Fibroblast of skin of left biceps (primary cell): ENCODE measurements around the gene SLC25A12.
"Not testable (repeated sequence)": the region's sequence is repeated elsewhere in the genome, so short reads cannot be mapped to it uniquely, and the experiment has no call there.

Experiments
- DNase-seq, 2 experiments: peaks; one replicate each; pipeline ENCODE4 v3.0.0-alpha.2; 2013; ENCODE audit warnings: low read depth in 2 of 2

The SLC25A12 gene

DNA sequence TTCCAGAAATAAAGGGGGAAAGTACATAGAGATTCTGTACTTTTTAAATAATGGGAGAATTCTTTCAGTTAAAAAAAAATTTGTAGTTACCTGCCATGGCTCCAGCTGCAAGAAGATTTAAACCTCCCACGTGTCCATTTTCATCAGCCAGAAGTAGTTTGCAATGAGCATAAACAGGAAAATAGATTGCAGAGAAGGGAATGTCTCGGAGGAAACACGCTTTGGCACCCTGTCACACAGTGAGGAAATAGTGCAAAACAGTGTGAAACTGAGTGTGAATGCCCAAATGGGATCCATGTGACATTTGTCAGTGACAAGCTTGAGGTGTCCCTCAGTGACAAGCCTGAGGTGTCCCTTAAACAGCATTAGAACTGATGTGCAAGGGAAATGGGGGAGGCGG is 102.7 kb downstream of the SLC25A12 start:
- no peak for DNase-seq

DNA sequence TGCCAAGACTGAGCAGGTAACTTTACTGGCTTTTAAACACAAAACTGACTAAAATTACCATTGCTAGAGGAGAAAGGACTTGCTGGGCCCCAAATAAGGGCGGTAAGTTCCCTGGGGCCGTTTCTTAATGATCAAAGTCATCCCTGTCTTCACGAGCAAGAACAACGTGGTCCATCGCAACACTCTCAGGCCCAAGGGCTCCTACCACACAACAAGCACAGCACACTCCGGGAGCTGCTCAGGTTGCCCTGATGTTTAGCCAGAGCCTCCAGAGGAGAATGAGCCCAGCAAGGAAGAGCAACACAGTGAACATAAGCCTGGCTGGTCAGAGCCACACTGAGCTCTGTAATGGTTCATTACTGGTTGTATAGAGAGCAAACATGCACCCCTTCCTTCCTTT is 104.1 kb downstream of the SLC25A12 start:
- no peak for DNase-seq

DNA sequence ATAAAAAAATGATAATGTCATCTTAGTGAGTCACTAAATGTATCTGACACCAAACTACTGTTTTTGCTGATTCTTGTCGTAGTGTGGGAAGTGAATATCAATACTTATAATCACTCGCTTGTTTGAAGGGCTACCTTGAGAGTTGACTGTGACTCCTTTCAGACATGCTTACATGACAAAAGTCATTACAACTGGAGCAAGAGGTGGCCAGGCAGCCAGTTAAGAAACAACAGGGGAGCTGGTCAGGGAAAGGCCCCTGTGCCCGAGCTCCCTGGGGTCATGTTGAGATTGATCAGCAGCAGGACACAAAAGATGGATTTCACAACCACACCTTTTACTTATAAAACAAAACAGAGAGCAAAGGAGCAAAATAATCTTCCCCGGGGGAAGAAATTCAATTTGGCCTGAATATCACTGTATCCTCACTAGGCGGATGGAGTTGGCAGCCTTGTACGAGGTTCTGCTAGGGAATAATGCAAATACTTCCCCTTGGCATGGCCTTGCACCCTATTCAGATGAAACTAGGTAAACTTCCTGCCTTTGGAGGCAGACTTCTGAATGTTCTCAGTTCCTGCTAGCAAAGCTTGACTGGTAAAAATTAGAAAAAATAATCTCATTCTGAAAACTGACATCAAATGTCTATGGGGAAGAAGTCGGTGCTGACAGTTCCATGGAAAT is 105.6 kb downstream of the SLC25A12 start:
- no peak for DNase-seq

DNA sequence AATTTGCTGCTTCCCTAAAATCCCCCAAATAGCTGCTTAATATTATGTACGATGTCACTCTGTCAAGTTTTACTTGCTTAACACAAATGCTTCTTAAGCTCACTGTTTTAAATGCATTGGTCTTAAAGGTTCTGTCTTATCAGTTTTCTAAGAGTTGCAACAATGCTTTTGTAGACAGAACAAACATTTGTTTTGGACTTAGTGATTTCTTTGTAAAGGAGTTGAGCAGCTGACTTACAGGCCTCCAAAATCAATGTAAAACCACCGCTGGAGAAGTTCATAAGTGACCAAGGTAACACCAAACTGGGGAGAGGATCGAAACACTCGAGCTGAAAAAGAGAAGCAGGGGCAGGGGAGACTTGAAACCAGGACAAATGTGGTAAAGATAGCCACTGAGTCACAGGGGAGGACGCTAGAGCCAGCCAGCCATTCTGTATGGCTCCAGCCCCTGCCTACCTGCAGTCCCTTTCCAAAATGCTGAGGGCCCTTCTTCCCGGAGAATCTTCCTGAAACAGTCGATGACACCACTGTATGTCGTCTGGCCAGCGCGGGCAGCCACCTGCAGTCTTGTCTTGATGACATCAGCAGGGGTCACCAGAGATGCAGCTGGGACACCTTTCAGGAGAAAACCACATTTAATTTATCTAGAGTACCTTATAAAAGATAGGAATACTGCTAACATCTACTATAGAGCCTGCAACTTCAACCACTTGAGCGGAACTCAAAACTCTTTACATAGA is 106.5 kb downstream of the SLC25A12 start:
- DNase-seq: no peak

DNA sequence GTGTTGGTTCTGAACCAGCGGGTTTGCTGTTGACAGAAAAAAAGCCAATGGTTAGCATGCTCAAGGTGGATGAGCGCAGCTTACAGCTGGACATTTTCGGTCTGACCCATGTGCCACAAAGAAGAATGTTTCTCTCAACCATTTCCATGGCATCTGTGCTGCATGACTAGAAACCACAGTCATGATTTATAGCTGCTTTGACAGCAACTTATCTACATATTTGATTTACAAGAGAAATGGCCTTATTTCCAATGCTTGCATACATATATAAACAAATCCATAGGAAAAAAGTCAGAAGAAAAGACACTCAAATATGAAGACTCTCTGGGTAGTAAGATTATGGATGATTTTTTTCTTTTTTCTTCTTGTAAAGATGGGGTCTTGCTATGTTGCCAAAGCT is 108.6 kb downstream of the SLC25A12 start:
- DNase-seq: no peak

DNA sequence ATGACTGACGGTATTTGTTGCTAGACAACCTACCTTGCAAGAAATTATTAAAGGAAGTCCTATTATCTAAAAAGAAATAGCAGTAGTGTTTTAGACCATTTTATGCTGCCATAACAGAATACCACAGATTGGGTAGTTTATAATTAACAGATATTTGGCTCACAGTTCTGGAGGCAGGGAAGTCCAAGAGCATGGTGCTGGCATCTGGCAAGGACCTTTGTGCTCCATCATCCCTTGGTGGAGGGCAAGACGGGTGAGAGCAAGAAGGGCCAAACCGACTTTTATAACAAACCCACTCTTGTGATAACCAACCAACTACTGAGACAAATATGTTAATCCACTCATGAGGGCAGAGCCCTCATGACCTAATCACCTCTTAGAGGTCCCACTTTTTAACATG is 115.5 kb downstream of the SLC25A12 start:
- no peak for DNase-seq

DNA sequence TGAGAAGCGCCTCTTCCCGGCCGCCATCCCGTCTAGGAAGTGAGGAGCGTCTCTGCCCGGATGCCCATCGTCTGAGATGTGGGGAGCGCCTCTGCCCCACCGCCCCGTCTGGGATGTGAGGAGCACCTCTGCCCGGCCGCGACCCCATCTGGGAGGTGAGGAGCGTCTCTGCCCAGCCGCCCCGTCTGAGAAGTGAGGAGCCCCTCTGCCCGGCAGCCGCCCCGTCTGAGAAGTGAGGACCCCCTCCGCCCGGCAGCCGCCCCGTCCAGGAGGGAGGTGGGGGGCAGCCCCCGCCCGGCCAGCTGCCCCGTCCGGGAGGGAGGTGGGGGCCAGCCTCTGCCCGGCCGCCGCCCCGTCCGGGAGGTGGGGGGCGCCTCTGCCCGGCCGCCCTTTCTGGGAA is 119.5 kb downstream of the SLC25A12 start:
- DNase-seq: not testable (repeated sequence)

DNA sequence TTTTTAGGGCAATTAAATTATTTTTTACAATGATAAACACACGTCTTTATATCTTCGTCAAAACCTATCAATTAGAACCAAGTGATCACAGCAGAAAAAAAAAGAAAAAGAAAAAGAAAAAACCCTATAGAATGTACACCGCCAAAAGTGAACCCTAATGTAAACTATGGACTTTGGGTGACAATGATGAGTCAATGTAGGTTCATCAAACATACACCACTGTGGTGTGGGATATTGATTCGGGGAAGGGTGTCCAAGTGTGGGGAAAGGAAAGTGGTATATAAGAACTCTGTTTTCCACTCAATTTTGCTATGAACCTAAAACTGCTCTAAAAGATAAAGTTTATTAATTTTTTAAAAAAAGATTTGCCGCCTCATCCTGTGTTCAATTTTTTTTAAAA is 121.7 kb downstream of the SLC25A12 start:
- no peak for DNase-seq

DNA sequence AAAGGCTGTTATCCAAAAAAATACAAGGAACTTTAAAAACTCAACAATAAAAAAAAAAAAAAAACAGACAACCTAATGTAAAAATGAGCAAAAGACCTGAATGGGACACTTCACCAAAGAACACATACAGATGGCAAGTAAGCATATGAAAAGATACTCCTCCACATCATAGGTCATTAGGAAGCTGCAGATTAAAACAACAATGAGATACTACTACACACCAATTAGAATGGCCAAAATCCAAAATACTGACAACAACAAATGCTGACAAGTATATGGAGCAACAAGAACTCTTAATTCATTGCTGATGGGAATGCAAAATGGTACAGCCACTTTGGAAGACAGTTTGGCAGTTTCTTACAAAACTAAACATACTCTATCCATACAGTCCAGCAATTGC is 122.6 kb downstream of the SLC25A12 start:
- no peak for DNase-seq

DNA sequence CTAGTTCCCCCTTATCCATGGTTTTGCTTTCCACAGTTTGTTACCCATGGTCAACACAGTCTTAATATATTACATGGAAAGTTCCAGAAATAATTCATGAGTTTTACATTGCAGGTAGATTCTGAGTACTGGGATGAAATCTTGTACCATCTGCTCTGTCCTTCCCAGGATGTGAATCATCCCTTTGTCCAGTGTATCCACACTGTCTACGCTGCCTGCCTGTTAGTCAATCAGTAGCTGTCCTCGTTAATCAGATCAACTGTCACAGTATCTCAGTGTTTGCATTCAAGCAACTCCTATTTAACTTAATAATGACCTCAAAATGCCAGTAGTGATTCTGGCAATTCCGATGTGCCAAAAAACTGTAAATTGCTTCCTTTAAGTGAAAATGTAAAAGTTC is 130.4 kb downstream of the SLC25A12 start:
- DNase-seq: no peak

DNA sequence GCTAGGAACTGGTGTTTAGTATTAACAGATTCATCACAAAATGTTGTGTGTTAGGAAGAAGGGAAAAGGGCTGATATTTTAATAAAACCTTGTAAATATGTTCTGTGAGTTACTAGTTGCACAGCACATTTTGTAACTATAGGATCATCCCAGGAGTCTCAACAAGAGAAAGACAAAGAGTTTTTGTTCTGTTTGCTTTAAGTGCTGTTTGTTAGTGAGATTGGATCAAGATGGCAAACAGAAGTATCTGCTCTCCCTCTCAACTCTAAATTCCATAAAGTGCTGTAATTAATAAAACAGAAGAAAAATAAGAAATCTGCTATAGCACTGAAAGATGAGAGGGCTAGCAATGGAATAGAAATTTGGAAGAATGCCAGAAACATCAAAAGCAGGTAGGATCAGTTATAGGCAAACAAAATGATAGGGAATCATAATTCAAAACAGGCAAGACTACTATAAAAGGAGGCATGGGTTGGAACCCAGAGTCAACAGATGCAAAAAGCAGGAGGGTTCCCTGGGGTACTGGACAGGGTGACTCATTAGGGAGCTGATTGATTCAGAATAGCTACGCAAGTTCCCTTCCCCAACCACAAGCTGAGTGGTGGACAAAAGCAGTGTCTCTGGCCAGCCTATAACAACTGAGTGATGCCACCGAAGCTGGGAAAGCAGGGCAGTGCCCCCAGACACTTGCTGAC is 131.0 kb downstream of the SLC25A12 start:
- DNase-seq: peak in 1 of 2 experiments; percentile 12

DNA sequence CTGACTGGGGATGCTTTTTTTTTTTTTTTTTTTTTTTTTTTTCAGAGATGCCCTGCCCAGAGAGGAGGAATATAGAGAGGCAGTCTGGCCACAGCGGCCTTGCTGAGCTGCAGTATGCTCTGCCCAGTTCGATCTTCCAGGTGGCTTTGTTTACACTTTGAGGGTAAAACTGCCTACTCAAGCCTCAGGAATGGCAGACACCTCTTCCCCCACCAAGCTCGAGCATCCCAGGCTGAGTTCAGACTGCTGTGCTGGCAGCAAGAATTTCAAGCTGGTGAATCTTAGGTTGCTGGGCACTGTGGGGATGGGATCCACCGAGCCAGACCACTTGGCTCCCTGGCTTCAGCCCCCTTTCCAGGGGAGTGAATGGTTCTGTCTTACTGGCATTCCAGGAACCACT is 132.9 kb downstream of the SLC25A12 start:
- not testable (repeated sequence) for DNase-seq

DNA sequence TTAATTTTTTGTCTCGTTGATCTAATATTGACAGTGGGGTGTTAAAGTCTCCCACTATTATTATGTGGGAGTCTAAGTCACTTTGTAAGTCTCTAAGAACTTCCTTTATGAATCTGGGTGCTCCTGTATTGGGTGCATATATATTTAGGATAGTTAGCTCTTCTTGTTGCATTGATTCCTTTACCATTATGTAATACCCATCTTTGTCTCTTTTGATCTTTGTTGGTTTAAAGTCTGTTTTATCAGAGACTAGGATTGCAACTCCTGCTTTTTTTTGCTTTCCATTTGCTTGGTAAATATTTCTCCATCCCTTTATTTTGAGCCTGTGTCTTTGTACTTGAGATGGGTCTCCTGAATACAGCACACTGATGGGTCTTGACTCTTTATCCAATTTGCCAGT is 135.3 kb downstream of the SLC25A12 start:
- DNase-seq: not testable (repeated sequence)

DNA sequence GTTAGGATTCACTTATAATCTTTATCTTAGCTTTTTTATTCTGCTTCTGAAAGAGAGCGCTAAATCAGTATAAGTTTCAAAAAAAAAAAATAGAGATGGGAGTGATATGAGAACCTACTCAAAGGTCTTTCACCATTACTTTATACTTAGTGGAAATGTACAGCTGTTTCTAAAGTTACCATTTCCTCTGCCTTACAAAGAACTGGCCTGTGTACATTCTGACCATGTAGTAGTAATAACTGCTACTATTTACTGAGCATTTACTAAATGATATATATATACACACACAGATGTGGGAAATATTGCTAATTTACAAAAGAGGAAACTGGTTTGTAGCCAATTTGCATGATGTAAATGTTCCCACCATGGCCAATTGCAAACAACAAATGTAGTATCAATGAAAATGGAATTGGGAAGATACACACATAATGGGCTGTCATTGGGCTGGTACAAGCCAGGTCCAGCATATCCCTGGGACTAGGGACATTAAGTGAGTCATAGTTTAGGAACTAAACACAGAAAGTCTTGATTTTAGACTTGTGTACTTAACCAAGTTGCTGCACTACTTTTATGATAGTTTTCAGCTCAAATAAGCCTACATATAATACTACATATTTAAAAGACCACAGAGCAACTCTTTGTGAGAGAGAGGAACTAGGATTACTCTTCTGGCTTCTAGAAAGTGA is 139.6 kb downstream of the SLC25A12 start:
- DNase-seq: no peak

DNA sequence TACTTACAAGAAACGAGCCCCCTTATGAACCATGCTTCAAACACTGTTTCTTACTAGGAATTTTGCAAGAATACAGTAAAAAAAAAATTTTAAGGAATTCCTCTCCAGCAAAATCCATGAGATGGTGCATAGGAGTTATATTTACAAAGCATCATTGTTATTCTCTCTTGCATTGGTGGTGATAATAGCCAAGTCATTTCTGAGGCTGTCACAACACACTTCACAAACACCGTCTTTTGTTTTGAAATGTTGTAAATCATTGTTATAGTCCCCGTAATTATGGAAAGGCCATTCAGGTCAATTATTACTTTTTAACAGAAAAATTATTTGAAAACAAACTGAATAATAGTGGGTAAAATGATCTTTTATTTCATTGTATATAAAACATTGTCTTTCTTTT is 146.7 kb downstream of the SLC25A12 start:
- no peak for DNase-seq

DNA sequence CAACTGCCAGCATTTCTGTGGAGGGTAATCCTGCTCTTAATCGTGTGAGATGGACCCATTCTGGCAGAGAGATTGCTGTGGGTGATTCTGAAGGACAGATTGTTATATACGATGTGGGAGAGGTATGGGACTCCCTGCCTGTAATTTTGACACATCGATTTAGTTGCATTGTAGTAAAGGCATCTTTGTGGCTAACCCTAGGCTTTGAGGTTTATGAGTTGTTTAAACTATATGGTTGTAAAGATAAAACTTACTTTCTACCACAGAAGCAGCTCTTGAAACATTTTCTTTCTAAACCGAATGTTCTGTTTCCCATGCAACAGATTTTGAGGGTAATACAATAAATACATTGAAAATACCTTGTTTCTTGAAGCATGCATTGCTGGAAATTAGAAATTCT is 148.2 kb downstream of the SLC25A12 start:
- no peak for DNase-seq

DNA sequence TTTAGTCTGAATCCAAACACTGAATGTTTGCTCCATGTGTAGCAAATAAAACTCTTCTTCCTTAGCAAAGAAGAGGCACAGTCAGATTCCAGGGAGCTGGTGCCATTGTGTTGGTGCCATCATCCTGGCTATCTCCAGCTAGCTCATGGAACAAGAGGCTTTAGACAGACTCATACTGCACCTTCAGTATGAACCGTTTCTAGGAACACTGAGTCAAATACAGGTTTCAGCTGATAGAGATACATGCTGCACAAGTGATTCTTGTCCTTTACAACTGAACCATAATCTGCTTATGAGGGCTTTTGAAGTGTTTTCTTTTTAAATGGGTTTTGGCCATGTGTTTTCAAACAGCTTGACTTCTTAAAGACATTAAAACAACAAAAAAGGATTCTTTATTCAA is 148.9 kb downstream of the SLC25A12 start:
- no peak for DNase-seq

DNA sequence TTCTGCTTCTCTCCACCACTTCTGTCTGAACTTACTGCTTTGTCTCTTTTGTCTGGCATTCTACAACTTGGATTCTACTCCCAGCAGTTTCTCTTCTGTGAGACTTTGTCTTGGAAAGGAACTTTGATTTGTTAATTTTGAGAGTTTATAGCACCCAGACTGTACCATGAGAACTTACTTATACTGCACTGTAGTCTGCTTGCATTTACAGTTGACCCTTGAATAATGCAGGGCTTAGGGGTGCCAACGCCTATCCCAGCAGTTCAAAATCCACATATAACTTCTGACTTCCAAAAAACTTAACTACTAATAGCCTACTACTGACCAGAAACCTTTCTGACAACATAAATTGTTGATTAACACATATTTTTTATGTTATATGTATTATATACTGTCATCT is 151.3 kb downstream of the SLC25A12 start:
- no peak for DNase-seq

DNA sequence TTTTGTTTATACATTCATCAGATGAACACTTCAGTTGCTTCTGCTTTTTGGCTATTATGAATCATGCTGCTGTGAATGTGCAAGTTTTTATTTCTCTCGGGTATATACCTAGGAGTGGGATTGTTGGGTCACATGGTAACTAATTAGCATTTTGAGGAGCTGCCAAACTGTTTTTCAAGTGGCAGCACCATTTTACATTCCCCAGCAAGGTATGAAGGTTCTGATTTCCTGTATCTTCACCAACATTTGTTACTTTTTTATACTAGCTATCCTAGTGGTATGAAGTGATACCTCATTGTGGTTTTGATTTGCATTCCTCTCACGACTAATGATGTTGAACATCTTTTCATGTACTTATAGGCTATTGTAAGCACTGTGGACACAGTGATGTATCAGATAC is 152.9 kb downstream of the SLC25A12 start:
- no peak for DNase-seq

DNA sequence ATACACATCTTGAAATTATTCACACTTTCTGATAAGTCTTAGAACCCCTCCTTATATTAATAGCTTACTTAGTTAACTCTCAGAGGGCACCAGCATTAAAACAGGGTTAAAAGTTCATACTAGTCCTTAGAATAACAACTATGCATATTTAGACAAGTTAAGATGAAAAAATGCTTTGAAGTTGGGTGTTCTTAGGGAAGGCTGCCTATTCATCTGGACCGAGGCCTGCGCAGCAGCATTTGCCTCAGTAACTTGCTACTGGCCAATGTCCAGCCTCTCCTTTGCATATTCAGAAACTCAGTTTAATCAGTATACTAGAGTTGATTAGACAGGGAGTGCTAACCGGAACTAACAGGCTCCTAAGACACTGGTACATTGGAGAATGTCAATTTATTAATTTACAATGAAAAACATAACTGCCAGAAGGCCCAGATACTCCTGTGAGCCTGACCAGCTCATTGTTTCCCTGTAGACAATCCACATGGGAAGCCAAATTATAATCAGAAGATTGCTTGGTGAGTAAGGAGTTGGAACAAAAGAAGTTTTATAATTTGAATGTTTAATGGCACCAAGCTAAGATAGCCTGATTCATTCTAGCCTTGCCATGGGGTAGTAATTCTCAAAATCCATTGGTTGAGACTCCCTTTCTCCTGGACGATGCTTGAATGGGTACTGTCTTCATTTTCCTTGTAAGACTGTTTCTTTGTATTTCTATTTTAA is 157.9 kb downstream of the SLC25A12 start:
- DNase-seq: no peak
